HUES48 (cell line): ENCODE results near the gene SCARF2.
A peak's percentile ranks its signal among the peaks of the same experiment; 100 is the strongest.
"Not testable (repeated sequence)": the region's sequence is repeated elsewhere in the genome, so short reads cannot be mapped to it uniquely, and the experiment has no call there.

Experiments
- H3K27ac ChIP-seq: one replicate; pipeline ENCODE4 v1.7.0; 2013; ENCODE audit warnings: low read depth, low read length, inconsistent platforms
- H3K27me3 ChIP-seq: 2 replicates; pipeline ENCODE4 v1.6.1; 2013; ENCODE audit warnings: mild to moderate bottlenecking, low read length; ENCODE audit not compliant: control insufficient read depth, insufficient read depth
- H3K36me3 ChIP-seq: 2 replicates; pipeline ENCODE4 v1.6.1; 2013; ENCODE audit warnings: low read length; ENCODE audit not compliant: control insufficient read depth, insufficient read depth
- H3K4me1 ChIP-seq: 2 replicates; pipeline ENCODE4 v1.6.1; 2013; ENCODE audit warnings: mild to moderate bottlenecking, low read length; ENCODE audit not compliant: control insufficient read depth, insufficient read depth
- H3K4me3 ChIP-seq: 2 replicates; pipeline ENCODE4 v1.5.1; 2013; ENCODE audit warnings: mild to moderate bottlenecking, low read depth, low read length
- H3K9ac ChIP-seq: 2 replicates; pipeline ENCODE4 v1.6.1; 2013; ENCODE audit warnings: mild to moderate bottlenecking, low read depth, low read length, moderate library complexity
- H3K9me3 ChIP-seq: 2 replicates; pipeline ENCODE4 v1.6.1; 2013; ENCODE audit warnings: low read length; ENCODE audit not compliant: control insufficient read depth, insufficient read depth

SCARF2 gene

GRCh38 chr22:20437613-20438426 lies at the start of gene SCARF2:
Gene SCARF2, minus strand, starts transcription at chr22:20437825. Its CDS starts 71 bp downstream, at chr22:20437754.
- Histone ChIP-seq H3K9ac (peak within 1 kb of the TSS; percentile 31; the same call in 1 of the 2 replicates), H3K4me1 (peaks cover 9% of the 10 kb centered on the region), H3K4me3 (peak within 1 kb of the TSS; percentile 73), H3K9me3 (no peaks in the 10 kb centered on the region), H3K27ac (no peak within 1 kb of the TSS), H3K36me3 (no peaks in the 10 kb centered on the region), H3K27me3 (peaks cover 65% of the 10 kb centered on the region)

- H3K27ac ChIP-seq = no peak overlapping the region
- H3K9ac ChIP-seq = no peak overlapping the region
- no peaks in the 10 kb centered on the region for H3K27me3 ChIP-seq
- H3K4me1 ChIP-seq = no peaks in the 10 kb centered on the region
- no peaks in the 10 kb centered on the region for H3K9me3 ChIP-seq
- peaks cover 5% of the 10 kb centered on the region; the same call in 1 of the 2 replicates for H3K36me3 ChIP-seq
- H3K4me3 ChIP-seq = no peak overlapping the region
Observed at GRCh38 chr22:20486229-20486628, 48.6 kb upstream of the SCARF2 start.

- no peaks in the 10 kb centered on the region for H3K27me3 ChIP-seq
- H3K9me3 ChIP-seq = no peaks in the 10 kb centered on the region
- H3K4me1 ChIP-seq = no peaks in the 10 kb centered on the region
- no peak overlapping the region for H3K27ac ChIP-seq
- peaks cover 5% of the 10 kb centered on the region; the same call in 1 of the 2 replicates for H3K36me3 ChIP-seq
- no peak overlapping the region for H3K4me3 ChIP-seq
- no peak overlapping the region for H3K9ac ChIP-seq
Observed at GRCh38 chr22:20484948-20485683, 47.5 kb upstream of the SCARF2 start.

GRCh38 chr22:20483771-20484170 lies 46.1 kb upstream of the SCARF2 start:
- Histone ChIP-seq H3K27ac (no peak overlapping the region), H3K9me3 (no peaks in the 10 kb centered on the region), H3K27me3 (no peaks in the 10 kb centered on the region), H3K4me1 (no peaks in the 10 kb centered on the region), H3K4me3 (no peak overlapping the region), H3K9ac (no peak overlapping the region), H3K36me3 (peaks cover 5% of the 10 kb centered on the region; the same call in 1 of the 2 replicates)

- H3K9ac ChIP-seq, H3K36me3 ChIP-seq, H3K27ac ChIP-seq, H3K4me1 ChIP-seq, H3K9me3 ChIP-seq, H3K4me3 ChIP-seq, H3K27me3 ChIP-seq: not testable (repeated sequence)
Observed at GRCh38 chr22:20483143-20483506, 45.5 kb upstream of the SCARF2 start.

GRCh38 chr22:20479612-20480196 lies 42.1 kb upstream of the SCARF2 start:
- no peak overlapping the region for H3K27ac ChIP-seq
- no peaks in the 10 kb centered on the region for H3K4me1 ChIP-seq
- H3K36me3 ChIP-seq = no peaks in the 10 kb centered on the region
- H3K9ac ChIP-seq = no peak overlapping the region
- no peak overlapping the region for H3K4me3 ChIP-seq
- no peaks in the 10 kb centered on the region for H3K9me3 ChIP-seq
- no peaks in the 10 kb centered on the region for H3K27me3 ChIP-seq

GRCh38 chr22:20478059-20478458 lies 40.4 kb upstream of the SCARF2 start:
- H3K27ac ChIP-seq = not testable (repeated sequence)

GRCh38 chr22:20475569-20475968 lies 37.9 kb upstream of the SCARF2 start:
- not testable (repeated sequence) for H3K27ac ChIP-seq

More at GRCh38 chr22:20478059-20478458, 40.4 kb upstream of the SCARF2 start:
- not testable (repeated sequence) for H3K36me3 ChIP-seq, H3K9ac ChIP-seq, H3K4me3 ChIP-seq, H3K9me3 ChIP-seq, H3K4me1 ChIP-seq, H3K27me3 ChIP-seq

GRCh38 chr22:20475115-20475436 lies 37.5 kb upstream of the SCARF2 start:
- Histone ChIP-seq H3K27me3 (no peaks in the 10 kb centered on the region), H3K4me1 (no peaks in the 10 kb centered on the region), H3K9ac (no peak overlapping the region), H3K27ac (no peak overlapping the region), H3K36me3 (0 out of 2 replicates have a peak, but pooled peaks cover 6% of the 10 kb centered on the region), H3K4me3 (no peak overlapping the region), H3K9me3 (no peaks in the 10 kb centered on the region)

More at GRCh38 chr22:20475569-20475968, 37.9 kb upstream of the SCARF2 start:
- not testable (repeated sequence) for H3K36me3 ChIP-seq, H3K27me3 ChIP-seq, H3K4me3 ChIP-seq, H3K9me3 ChIP-seq, H3K9ac ChIP-seq, H3K4me1 ChIP-seq

GRCh38 chr22:20472629-20473442 lies 35.2 kb upstream of the SCARF2 start:
- Histone ChIP-seq H3K27ac (no peak overlapping the region), H3K4me3 (no peak overlapping the region), H3K36me3 (0 out of 2 replicates have a peak, but pooled peaks cover 6% of the 10 kb centered on the region), H3K9ac (no peak overlapping the region), H3K4me1 (no peaks in the 10 kb centered on the region), H3K27me3 (no peaks in the 10 kb centered on the region), H3K9me3 (no peaks in the 10 kb centered on the region)
